ENCODE data around the gene BICC1. TPM values are rescaled to one million over a fixed set of nuclear protein-coding genes. Genes with fewer than 3 reads are reported as not detected.

BICC1 gene
- total and polyA plus RNA-seq, 12 donors = 4.5 to 25.9 (median 9.8) TPM

DNA sequence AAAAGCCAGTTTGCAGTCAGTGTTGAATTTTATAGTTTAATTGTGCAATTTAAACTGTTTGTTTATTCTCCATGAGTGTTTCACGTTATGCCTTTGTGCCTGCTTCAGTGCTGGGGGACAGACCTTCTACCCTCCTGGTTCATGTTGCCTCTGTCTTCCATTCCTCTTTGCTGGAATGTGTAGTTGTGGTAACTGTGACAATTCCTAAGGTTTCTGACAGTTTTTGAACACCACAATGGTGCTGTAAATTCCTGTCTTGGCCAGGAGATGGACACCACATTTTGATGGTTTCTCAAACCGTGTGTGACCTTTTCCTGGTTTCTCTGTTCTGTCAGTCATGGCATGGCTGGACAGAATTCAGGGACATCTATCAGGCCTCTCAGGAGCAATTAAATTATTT lies 201.7 kb downstream of the BICC1 start:
- 43 to 62% (median 52%) methylated on average over 2 of the region's 2 CpGs for WGBS, 4 donors
- peaks cover 13 to 16% of the 10 kb centered on the region in 2 donors for H3K4me1 ChIP-seq (replicated peaks in 1 of 2)
- peak overlapping the region in 1 of 5 donors; percentile 24 for H3K27ac ChIP-seq
- DNase-seq = no peak
- no peaks in the 10 kb centered on the region for H3K9me3 ChIP-seq (replicated peaks in 1 of 3)
- TF ChIP-seq, protein P1, sequence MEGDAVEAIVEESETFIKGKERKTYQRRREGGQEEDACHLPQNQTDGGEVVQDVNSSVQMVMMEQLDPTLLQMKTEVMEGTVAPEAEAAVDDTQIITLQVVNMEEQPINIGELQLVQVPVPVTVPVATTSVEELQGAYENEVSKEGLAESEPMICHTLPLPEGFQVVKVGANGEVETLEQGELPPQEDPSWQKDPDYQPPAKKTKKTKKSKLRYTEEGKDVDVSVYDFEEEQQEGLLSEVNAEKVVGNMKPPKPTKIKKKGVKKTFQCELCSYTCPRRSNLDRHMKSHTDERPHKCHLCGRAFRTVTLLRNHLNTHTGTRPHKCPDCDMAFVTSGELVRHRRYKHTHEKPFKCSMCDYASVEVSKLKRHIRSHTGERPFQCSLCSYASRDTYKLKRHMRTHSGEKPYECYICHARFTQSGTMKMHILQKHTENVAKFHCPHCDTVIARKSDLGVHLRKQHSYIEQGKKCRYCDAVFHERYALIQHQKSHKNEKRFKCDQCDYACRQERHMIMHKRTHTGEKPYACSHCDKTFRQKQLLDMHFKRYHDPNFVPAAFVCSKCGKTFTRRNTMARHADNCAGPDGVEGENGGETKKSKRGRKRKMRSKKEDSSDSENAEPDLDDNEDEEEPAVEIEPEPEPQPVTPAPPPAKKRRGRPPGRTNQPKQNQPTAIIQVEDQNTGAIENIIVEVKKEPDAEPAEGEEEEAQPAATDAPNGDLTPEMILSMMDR (IDR thresholded peaks at IDR 0.05) = peak in 1 of 6 experiments; percentile 5
- no peak for TF ChIP-seq POLR2A (IDR thresholded peaks at IDR 0.05)
- H3K36me3 ChIP-seq (replicated peaks in 1 of 2) = no peaks in the 10 kb centered on the region
- intact Hi-C loops (cut with DNase I) = no loop called here
- no peaks in the 10 kb centered on the region for H3K27me3 ChIP-seq
- H3K4me3 ChIP-seq = no peak overlapping the region

DNA sequence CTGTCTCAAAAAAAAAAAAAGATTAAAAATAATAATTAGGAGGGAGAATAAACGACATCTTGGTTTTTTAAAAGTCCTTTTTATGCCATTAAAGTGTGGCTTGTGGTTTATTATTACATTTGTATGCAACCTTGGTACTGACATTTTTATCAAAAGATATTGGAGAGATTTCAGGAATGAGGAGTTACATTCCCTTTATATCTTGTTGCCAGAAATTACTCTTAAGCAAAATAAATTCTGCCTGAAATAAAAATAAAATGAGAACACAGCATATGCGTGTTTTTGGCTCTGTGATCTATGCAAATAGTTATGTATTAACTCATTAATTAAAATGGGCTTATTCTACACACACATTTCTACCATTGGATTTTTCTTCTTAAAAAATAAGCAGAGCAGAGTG lies 202.4 kb downstream of the BICC1 start:
- no peak for TF ChIP-seq POLR2A (IDR thresholded peaks at IDR 0.05)
- TF ChIP-seq, protein P1 (IDR thresholded peaks at IDR 0.05) = no peak
- DNase-seq = no peak
- Histone ChIP-seq H3K4me1 (replicated peaks in 1 of 2) (peaks cover 13 to 16% of the 10 kb centered on the region in 2 donors), H3K27me3 (no peaks in the 10 kb centered on the region), H3K4me3 (no peak overlapping the region), H3K9me3 (replicated peaks in 1 of 3) (no peaks in the 10 kb centered on the region), H3K27ac (peak overlapping the region in 3 of 5 donors; percentile 12 to 61 (median 24)), H3K36me3 (replicated peaks in 1 of 2) (no peaks in the 10 kb centered on the region)
- 18 to 33% (median 31%) methylated on average over 2 of the region's 2 CpGs for WGBS, 4 donors
- intact Hi-C loops (cut with DNase I) = no loop called here

DNA sequence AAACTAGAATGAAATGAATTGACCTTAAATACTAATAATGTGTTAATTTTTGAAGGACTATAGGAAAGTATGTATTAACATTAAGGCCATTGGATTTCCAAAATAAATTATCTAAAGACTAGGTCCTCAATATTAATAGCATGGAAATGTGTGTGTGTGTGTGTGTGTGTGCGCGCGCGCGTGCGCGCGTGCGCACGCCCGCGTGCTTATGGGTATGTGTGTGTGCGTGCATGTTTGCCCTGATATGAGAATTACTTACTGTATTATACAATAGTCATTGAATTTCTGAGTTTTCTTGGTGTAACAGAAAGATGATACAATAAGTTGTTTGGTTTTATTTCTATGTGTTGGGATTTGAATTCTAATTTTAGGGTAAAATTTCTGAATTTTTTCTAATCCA lies 205.9 kb downstream of the BICC1 start:
- no peaks in the 10 kb centered on the region for H3K27me3 ChIP-seq
- H3K4me1 ChIP-seq (replicated peaks in 1 of 2) = peaks cover 13 to 16% of the 10 kb centered on the region in 2 donors
- no peak overlapping the region for H3K27ac ChIP-seq
- no peak for TF ChIP-seq POLR2A (IDR thresholded peaks at IDR 0.05)
- DNase-seq = no peak
- no peaks in the 10 kb centered on the region for H3K9me3 ChIP-seq (replicated peaks in 1 of 3)
- 55 to 71% (median 68%) methylated on average over 13 of the region's 13 CpGs for WGBS, 4 donors
- intact Hi-C loops (cut with DNase I) = no loop called here
- no peaks in the 10 kb centered on the region for H3K36me3 ChIP-seq (replicated peaks in 1 of 2)
- H3K4me3 ChIP-seq = no peak overlapping the region

DNA sequence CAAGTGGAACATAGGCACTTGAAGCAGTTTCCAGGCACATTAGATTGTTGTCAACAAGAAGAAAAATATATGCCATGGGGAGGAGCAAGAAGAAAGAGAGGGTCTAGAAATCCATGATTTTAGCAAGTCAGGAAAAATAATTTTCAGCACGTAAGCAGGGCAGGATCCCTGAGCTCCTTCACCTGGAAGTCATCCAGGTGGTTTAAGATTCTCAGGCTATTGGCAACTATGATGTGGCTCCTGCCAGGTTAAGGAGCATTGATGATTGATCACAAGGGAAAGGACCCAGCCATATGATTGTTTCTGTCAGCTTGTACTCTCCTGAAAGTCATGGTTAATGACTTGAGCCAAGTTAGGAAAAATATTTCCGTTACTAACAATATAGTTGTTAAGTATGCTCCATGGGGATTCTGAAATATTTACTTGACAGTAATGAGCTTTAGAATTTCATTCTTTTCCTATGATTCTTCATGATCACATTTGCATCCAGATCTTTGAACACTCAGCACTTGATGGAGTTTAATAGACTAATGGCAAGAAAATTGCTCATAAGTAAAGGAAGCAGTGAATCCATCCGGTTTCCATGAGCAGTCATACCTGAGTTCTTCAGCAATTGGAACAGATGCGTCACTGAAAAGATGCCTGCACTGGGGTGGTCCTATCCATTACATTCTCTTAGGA lies 209.1 kb downstream of the BICC1 start:
- no peak for TF ChIP-seq POLR2A (IDR thresholded peaks at IDR 0.05)
- TF ChIP-seq, protein P1 (IDR thresholded peaks at IDR 0.05) = no peak
- H3K4me1 ChIP-seq (replicated peaks in 1 of 2) = no peaks in the 10 kb centered on the region
- DNase-seq = no peak
- H3K27ac ChIP-seq = no peak overlapping the region
- WGBS, 4 donors = 84 to 93% (median 87%) methylated on average over 4 of the region's 4 CpGs
- no peaks in the 10 kb centered on the region for H3K9me3 ChIP-seq (replicated peaks in 1 of 3)
- H3K4me3 ChIP-seq = no peak overlapping the region
- intact Hi-C loops (cut with DNase I) = no loop called here
- H3K27me3 ChIP-seq = no peaks in the 10 kb centered on the region
- H3K36me3 ChIP-seq (replicated peaks in 1 of 2) = no peaks in the 10 kb centered on the region

DNA sequence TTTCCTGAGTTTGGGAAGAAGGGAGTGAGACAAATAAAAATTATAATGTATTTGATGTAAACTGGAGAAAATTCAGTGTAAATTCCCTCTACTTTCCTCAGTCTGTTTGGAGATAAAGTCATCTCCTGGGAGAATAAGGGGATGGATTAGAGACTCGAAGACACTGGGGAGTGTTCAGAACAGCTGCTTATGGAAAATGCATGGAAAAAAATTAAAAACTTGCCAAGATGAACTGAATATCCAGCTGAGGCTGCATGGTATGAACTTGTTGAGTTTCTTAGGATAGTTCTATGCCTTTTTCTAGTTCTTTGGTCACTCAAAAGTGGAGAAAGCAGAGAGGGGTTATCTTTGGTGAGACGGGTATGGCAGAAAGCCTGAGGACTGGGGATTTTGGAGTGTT lies 210.5 kb downstream of the BICC1 start:
- no peak overlapping the region for H3K27ac ChIP-seq

More for the DNA sequence above, 210.5 kb downstream of the BICC1 start:
- Histone ChIP-seq H3K4me1 (replicated peaks in 1 of 2) (no peaks in the 10 kb centered on the region), H3K4me3 (no peak overlapping the region), H3K9me3 (replicated peaks in 1 of 3) (no peaks in the 10 kb centered on the region), H3K27me3 (no peaks in the 10 kb centered on the region), H3K36me3 (replicated peaks in 1 of 2) (no peaks in the 10 kb centered on the region)
- intact Hi-C loops (cut with DNase I) = no loop called here
- no peak for DNase-seq
- 75 to 81% (median 77%) methylated on average over 2 of the region's 2 CpGs for WGBS, 4 donors
- TF ChIP-seq, protein P1 (IDR thresholded peaks at IDR 0.05) = no peak
- TF ChIP-seq POLR2A (IDR thresholded peaks at IDR 0.05) = no peak
